T47D (cell line): Measurements from ENCODE around the gene RTP2.
A peak's percentile ranks its signal among the peaks of the same experiment; 100 is the strongest.
"Not testable (repeated sequence)": the region's sequence is repeated elsewhere in the genome, so short reads cannot be mapped to it uniquely, and the experiment has no call there.

ENCODE experiments used
- DNase-seq, 2 experiments: peaks; one replicate each; pipeline versions ENCODE4 v3.0.0 to v3.0.0-alpha.2; 2011 to 2012; ENCODE audit warnings: low read depth in 1 of 2, low spot score in 1 of 2
- JUND ChIP-seq: IDR thresholded peaks from 2 replicates; pipeline ENCODE4 v1.6.1; 2012; ENCODE audit warnings: low read depth
- in situ Hi-C: cut with HindIII; loops from 2 replicates; pipeline ENCODE4 v1.10.0; 2016; ENCODE audit warnings: low sequenced_read_pairs, low pct_unique_long_range_greater_than_20kb

The RTP2 gene

DNA sequence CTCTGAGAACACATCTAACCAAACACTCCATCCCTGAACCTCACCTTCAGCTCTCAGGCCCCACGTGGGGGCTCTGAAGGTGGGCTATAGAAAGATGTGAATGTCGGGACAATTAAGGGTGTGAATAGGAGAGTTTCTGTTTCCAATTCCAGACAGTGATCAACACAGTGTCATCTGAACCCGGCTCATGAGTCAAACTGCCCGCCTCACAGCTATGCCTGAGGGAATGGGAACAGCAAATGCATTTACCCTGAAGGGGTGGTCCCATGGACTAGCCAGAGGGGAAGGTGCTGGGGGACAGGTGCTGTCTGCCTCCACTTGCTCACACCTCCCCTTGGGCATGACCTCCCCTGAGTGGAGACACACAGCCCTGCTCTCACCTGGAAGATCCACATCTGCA is 6.3 kb downstream of the RTP2 start:
- in situ Hi-C loops: loop anchor here (25.0 kb wide), 1 partner anchor 384 kb away; no protein-coding TSS in a partner anchor
- DNase-seq: no peak
- TF ChIP-seq JUND: no peak

DNA sequence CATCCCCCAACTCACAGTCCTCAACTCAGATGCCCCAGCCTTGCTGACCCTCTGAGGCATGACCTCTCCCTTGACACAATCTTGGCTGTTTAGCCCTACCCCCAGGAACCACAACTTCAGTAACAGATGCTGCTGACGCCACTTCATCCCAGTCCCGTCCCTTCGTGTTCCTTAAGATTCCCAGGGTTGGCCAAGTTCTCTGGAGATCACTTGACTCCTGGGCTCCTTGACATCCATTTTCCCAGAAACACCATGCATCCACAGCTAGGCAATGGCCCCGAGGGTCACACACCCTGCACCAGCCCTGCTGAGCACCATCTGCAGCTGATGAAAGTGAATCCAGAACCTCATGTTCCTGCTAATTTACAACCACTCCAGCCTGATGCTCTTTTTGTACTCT is 6.9 kb downstream of the RTP2 start:
- no peak for DNase-seq
- TF ChIP-seq JUND: no peak
- in situ Hi-C loops: loop anchor here (25.0 kb wide), 1 partner anchor 383 kb away; no protein-coding TSS in a partner anchor

DNA sequence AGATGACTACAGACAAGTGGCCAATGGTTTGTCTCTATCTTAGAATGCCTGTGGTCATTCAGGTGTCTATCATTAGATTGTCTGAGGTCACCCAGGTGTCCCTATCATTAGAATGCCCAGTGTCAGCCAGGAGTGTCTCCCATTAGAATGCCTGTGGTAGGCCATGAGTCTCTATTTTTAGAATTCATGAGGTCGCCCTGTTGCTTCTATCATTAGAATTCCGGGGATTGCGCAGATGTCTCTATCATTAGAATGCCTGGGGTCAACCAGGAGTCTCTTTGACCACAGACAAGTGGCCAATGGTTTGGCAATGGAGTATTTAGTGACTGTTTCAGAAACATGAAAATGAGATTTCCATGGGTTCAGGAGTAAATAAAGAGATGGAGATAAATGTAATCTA is 7.6 kb downstream of the RTP2 start:
- DNase-seq: no peak
- TF ChIP-seq JUND: no peak
- in situ Hi-C loops: loop anchor here (25.0 kb wide), 1 partner anchor 382 kb away; no protein-coding TSS in a partner anchor

DNA sequence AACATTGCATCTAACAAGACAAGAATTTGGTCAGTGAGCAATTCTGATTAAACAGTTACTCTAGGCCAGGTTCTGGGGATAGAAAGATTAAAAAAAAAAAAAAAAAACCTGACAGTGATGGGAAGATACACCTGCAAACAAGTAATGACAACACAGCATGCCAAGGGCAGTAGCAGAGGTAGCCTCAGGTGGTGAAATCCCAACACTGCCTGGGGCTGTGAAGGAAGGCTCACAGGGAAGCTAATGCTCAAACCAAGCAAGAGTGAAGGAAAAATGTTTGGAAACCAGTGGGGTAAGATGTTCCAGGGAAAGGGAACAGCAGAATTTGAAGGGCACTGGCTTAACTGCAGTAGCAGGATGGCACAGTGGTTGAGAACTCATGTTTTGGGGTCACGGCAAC is 8.9 kb downstream of the RTP2 start:
- no peak for DNase-seq
- in situ Hi-C loops: loop anchor here (25.0 kb wide), 1 partner anchor 381 kb away; no protein-coding TSS in a partner anchor
- TF ChIP-seq JUND: no peak

DNA sequence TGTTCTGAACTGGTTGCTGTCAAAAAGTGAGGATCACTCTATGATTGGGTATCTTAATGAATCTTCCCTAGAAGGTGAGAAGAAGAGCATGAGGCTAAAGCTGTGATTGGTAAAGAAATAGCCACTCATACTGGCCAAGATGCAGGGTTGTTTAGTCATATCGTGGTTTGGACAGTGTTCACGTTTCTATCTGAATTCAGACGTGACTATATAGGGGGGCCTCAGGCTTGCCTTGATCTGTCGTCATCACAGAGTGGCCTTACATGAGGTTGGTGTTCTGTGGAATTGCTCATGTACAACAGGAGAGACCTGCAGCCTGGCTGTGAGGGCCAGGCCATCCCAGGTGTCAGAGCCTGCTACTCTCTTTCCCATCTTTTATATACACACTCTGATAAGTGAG is 12.4 kb downstream of the RTP2 start:
- TF ChIP-seq JUND: no peak
- in situ Hi-C loops: loop anchor here (25.0 kb wide), 1 partner anchor 378 kb away; no protein-coding TSS in a partner anchor
- no peak for DNase-seq

DNA sequence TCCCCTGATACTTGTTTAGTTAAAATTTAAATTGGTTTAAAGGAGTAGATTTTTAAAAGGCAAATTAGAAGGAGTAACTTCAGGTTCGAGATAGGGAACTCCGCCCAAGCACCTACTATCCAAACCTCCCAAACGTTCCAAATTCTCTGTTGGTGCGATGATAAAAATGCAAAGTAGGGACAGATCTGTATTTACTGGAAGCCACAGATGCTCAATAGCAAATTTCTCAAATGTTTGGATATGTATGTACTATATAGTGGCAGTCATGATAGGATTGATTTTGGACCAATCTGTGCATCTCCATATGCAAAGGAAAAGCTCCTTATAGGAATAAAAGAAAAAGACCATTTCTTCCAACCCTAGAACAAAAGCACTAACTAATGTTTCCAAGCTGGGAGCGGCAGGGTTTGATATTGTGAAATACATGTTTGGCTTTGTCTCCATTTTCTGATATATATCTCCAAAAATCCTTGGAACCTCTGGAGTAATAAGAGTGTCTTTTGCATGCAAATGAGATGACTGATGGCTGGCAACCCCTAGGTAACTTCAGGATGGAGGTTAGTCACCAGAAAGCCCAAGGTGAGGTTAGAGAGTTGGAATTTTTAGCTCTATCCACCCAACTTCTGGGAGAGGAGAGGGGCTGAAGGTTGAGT is 15.6 kb downstream of the RTP2 start:
- no peak for DNase-seq
- in situ Hi-C loops: loop anchor here (25.0 kb wide), 1 partner anchor 374 kb away; no protein-coding TSS in a partner anchor
- TF ChIP-seq JUND: no peak

DNA sequence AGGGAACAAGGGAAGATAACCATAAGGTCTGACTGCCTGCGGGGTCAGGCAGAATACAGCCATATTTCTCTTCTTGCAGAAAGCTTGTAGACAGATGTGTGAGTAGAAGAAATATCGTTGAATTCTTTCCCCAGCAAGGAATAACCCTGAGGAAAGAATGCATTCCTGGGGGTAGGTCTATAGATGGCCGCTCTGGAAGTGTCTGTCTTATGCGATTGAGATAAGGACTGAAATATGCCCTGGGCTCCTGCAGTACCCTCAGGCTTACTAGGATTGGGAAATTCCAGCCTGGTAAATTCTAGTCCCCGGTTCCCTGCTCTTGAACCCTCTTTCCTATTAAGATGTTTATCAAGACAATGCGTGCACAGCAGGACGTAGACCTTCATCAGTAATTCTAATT is 16.4 kb downstream of the RTP2 start:
- no peak for DNase-seq
- no peak for TF ChIP-seq JUND
- in situ Hi-C loops: loop anchor here (25.0 kb wide), 1 partner anchor 374 kb away; no protein-coding TSS in a partner anchor

DNA sequence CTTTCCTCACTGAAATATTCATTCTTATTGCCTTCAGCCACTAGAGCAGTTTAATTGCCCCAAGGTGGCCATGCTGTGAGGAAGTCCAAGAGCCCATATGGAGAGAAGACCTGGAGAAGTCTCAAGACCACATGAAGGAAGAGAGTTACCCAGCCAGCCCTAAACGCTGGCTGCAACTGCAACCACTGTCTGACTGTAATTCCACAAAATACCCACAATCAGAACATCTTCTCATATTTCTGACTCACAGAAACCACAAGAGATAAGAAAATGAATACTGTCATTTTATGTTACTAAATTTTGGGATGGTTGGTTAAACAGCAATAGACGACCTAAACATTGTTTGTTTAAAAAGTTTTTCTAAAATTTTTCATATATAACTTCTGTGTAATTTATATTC is 17.5 kb downstream of the RTP2 start:
- no peak for DNase-seq
- TF ChIP-seq JUND: no peak
- in situ Hi-C loops: loop anchor here (25.0 kb wide), 1 partner anchor 373 kb away; no protein-coding TSS in a partner anchor

DNA sequence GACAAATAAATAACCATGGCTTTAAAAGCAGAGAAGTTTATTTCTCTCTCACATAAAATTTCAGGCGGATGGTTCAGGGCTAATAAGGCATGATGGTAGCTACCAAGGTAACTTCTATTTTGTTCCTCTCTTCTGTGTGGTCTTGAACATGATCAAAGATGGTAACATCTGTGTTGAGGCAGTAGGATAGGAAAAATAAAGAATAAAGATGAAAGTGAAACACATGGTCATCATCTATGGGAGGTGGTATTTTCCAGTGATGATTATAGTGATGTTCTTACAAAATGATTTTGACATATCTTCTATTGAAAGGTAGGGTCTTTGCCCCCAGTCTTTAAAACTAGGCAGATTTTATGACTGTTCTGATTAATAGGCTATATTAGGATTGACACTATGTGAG is 17.9 kb downstream of the RTP2 start:
- no peak for TF ChIP-seq JUND
- in situ Hi-C loops: loop anchor here (25.0 kb wide), 1 partner anchor 372 kb away; no protein-coding TSS in a partner anchor
- no peak for DNase-seq

DNA sequence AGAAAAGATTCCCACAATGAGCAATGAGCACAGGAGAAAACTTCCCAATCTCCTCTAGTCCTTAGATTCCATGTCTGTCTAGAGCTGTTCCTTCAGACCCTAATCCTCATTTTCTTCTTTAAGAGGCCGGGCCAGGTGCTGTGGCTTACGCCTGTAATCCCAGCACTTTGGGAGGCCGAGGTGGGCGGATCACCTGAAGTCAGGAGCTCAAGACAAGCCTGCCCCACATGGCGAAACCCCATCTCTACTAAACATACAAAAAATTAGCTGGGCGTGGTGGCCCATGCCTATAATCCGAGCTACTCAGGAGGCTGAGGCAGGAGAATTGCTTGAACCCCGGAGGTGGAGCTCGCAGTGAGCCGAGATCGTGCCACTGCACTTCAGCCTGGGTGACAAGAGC is 20.6 kb downstream of the RTP2 start:
- in situ Hi-C loops: loop anchor here (25.0 kb wide), 1 partner anchor 369 kb away; no protein-coding TSS in a partner anchor
- DNase-seq: not testable (repeated sequence)

DNA sequence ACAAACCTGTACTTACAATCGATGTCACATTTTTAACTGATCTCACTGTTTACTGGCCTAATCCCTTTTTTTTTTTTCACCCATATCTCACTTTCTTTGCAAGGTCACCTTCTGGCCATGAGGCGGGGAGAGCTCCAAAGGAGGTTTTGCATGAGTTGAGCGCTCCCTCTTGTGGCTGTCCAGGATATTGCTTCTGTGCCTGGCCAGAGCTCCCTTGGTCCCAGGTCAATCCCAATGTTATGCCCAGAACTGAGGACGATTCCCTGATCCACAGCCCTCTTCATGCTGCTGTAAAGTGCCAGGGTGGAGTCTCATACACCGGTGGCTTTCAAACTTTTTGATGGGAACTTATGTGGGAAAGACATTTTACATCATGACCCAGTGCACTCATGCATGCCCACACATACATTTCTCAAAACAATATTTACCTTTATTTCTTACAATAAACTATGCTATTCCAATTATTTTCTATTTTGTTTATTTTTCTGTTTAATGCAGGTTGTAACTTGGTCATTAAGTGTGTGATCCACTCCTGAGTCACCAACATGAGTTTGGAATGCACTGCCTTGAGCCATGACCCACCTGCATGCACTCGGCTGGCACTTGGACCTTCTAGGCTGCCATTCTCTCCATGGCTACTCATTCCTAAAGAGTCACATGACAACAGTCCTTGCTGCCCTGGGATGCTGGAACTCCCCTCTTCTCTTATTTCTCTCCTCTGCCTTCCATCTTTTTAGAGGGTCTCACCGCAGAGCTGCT is 22.5 kb downstream of the RTP2 start:
- in situ Hi-C loops: loop anchor here (25.0 kb wide), 1 partner anchor 368 kb away; no protein-coding TSS in a partner anchor
- no peak for TF ChIP-seq JUND
- peak; percentile 77 to 82 for DNase-seq

DNA sequence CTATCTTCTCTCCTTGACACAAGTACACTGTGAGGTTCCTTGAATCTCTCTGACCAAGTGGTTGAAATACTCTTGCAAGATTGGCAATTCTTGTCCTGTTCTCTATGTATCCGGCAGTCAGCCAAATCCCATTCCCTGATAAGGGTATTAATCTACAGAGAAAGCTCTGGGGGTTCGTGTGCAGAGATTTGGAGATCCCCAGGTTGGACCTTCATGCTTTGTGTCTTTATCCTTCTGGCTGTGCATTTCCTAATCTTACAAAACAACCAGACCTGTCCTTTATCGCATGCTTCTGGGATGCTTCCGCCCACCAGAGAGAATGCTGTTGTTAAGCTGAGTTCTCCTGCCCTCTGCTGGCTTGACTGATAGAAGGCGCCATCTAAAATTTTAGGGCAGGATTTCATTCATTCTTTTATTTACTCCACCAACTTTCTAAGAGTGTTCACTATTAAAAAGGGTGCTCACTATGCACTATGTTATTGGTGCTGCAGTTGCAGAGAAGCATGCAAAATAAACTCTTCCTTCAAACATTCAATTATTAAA is 23.6 kb downstream of the RTP2 start:
- TF ChIP-seq JUND: no peak
- DNase-seq: peak; percentile 38 to 68
- in situ Hi-C loops: loop anchor here (25.0 kb wide), 1 partner anchor 366 kb away; no protein-coding TSS in a partner anchor
